Cerebellar cortex (tissue), 1 donor: ENCODE data around the gene ZFP91.

ENCODE experiments used
- DNase-seq: peaks from one replicate; pipeline ENCODE4 v3.0.0-alpha.2; 2015; ENCODE audit warnings: low spot score

ZFP91 gene

GRCh38 chr11:58586998-58587397, 8.1 kb downstream of the ZFP91 start:
- no peak for DNase-seq

DNA sequence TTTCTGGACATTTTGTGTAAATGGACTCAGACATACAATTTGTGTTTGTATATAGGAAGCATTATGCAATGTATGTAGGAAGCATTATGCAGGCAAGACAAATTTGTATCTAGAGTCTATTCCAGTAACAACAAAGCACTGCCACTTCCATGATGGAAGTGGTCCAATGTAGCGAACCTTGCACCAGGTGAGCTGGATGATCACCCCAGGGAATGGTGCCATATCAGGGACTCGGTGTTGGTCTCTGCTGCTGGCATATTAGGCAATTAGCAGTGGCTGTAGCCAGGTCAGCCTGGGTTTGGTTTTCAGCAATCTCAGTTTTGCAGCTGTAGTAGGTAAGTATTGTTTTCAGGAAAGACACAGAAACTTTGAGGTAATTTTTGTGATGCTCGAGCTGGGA, 12.8 kb downstream of the ZFP91 start:
- DNase-seq: no peak

DNA sequence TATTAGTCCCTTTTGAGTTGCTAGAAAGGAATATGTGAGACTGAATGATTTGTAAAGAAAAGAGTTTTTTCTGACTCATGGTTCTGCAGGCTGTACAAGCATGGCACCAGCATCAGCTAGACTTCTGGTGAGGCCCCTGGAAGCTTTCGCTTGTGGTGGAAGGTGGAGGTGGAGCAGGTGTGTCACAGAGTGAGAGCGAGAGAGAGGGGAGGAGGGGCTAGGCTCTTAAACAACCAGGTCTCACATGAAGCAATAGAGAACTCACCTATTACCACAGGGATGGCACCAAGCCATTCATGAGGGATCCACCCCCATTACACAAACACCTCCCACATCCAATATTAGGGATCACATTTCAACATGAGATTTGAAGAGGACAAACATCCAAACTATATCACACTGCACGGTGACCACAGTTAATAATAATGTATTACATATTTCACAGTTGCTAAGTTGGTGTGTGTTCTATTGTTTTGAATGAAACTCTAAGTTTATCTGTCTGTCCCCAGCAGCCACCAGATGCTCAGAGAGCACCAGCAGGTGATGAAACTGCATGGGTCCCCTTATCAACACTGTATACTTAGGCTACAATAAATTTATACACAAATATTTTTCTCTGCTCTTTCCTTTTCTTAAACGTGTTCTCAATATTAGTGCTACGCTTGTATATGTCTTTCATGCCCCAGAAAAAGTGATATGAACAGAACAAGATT, 14.1 kb downstream of the ZFP91 start:
- no peak for DNase-seq

DNA sequence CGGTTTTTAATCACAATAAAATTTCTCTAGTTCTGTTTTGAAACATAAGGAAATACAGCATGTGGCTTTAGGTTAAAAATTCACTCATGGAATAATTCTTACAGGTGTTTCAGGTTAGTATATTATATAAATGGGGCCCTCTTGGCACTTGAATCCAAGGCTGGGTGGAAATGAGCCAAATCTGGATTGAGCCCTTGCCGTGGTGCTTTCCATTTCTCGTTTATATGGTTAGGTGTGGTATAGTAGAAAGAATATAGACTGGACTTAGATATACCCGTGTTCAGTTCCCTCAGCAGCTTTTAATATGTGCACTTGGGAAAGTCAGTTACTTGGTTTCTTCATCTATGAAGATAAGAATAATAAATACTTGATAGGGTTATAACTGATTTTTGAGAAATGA, 16.0 kb downstream of the ZFP91 start:
- DNase-seq: no peak

GRCh38 chr11:58596621-58597020, 17.8 kb downstream of the ZFP91 start:
- no peak for DNase-seq

DNA sequence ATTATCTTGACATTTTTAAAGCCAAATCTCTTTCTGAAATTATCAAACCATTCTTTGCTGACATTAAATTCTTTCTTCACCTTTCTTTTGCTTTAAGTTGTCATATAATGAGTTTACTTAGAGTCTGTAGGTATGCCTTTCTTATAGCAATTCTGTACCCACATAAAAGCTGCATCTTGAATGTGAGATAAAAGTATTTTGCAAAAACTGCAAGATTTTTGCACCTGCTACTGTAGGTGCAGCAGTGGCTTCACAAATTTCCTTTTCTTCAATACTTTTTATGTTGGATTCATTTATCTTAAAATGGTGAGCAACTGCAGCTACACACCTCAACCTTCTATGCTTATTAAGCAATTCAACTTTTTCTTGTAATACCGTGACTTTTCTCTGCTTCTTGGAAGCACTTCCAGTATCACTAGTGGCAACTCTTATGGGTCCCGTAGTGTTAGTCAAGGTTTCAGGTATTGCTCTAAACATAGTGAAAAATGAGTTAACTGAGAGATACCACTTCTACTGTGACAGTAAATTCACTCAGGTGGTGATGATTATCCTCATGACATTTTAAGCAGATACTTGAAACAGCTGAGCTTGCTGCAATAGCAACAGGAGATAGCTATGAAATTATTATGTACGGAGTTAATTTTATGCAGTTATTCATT, 18.8 kb downstream of the ZFP91 start:
- no peak for DNase-seq

DNA sequence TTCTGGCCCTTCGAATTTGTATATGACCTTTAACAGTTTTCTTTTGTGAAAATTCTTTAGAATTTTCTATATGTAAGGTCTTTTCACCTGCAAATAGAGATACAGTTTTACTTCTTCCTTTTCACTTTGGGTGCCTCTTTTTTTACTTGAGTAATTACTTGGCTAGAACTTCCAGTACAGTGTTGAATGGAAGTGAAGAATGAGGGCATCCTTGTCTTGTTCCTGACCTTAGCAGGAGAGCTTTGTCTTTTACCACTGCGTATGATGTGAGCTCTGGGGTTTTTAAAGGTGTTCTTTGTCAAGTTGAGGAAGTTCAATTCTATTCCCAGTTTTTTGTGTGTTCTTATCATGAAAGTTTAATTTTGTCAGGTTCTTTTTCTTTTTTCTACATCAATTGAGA, 21.6 kb downstream of the ZFP91 start:
- no peak for DNase-seq

DNA sequence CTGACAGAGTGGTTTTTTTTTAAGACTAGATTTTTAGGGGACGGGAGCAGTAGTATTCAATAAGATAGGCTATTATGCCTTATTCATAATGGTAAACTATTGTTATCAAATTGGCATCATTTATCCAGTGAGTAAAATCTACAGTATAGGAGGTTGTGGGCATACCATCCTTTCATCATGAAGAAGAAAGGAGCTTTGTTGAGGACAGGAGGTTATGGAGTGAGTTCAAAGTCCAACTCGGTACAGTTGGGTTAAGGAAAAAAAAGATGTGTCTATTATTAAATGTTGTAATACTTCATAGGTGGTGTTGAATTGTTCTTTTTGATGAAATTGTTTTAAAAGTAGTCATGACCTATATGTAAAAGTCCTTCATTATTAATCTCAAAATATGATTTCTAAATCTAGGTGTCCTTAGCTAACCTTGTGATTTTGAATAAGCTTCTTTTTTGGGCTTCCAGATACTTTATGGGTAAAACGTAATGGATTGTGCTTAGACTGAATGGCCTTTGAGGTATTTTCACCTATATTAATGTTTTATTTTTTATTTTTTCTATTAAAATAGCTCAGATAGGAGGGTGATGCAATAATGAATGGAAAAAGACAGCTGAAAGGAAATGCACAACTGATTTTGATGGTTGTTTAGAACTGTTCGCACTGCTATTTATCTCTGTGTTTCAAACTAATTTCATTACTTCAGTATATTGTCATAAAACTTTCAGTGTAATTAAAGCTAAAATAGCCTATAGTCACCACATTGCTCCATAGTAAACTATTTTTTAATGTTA, 28.3 kb downstream of the ZFP91 start:
- DNase-seq: no peak

- DNase-seq: no peak
Measured at GRCh38 chr11:58608331-58608730, 29.5 kb downstream of the ZFP91 start.

- DNase-seq: no peak
Measured at GRCh38 chr11:58609723-58610122, 30.9 kb downstream of the ZFP91 start.

GRCh38 chr11:58613228-58613627, 34.4 kb downstream of the ZFP91 start:
- DNase-seq: no peak

- DNase-seq: no peak
Measured at GRCh38 chr11:58615559-58615958, 36.7 kb downstream of the ZFP91 start.

DNA sequence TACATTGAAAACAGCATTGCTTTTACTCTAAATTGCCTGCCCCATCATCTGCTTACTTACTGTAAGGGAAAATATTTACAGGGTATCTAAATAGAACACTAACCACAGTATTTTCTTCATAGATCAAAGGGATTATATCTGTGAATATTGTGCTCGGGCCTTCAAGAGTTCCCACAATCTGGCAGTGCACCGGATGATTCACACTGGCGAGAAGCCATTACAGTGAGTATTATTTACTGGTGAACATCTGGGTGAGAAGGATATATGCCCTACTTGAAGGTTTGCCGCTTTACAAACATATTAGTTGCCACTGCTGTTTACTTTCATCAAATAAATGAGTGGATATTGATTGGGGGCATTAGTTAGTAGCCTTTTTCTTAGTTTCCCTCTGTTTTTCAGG, 37.7 kb downstream of the ZFP91 start:
- no peak for DNase-seq

GRCh38 chr11:58617976-58618557, 39.2 kb downstream of the ZFP91 start:
- DNase-seq: peak; percentile 19

DNA sequence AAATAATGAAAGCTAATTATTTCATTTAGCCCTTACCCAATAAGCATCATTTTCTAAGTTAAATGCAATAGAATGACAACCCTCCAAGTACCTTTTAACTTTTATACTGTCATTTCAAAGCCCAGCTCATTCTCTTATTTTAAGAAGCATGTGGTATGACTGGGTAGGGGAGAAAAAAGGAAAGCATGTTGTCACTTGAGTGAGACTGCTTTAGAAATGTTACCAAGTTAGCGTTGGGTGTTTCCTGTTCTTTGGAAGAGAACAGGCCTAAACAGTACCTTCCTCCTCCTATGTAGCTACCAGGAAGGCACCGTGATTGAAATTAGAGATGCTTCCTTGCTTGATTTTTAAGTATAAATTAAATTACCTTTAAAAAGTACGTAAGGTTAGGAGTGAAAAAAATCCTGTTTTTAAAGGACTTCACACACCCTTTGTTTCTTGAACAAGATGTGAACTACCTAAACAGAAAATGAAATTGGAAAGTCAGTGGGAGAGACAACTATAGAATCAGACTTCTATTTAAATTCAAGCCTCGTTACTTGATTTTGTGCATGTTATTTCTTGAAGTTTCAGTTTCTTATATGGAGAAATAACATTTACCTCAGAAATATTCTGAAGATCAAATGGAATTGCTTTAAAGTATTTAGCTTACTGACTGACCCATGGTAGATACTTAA, 42.9 kb downstream of the ZFP91 start:
- DNase-seq: no peak

- no peak for DNase-seq
Measured at GRCh38 chr11:58622344-58622743, 43.5 kb downstream of the ZFP91 start, which contains the start of gene CNTF. Gene CNTF, plus strand, starts transcription at chr11:58622665. Its CDS starts 88 bp downstream, at chr11:58622753.

GRCh38 chr11:58625086-58625485, 46.2 kb downstream of the ZFP91 start:
- DNase-seq: no peak

DNA sequence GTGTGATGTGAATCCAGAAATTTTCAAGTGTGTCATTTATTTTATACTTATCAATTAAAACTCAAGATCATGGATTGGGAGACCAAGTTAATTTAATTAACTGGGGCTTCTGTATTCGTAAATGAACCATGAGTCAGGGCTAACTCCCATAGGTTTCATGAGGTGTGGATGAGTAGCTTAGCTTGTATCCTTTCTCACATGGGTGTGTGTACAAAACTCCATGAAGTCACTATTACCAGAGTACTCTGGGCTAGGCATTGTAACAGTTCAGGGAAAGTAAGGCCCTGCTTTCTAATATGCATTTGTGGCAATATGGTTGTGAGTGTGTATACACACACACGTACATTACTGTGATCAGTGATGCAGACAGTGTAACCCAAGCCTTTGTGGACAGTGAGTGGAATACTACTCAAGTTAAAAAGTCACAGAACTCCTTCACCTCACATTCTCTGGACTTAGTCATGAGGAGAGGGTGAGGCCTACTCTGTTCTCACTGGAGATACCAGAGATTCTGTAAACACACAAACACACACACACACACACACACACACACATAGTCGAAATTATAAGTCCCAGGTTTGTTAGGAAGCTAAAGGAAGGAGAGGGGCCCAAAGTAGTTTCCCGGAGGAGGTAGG, 47.1 kb downstream of the ZFP91 start:
- DNase-seq: no peak

DNA sequence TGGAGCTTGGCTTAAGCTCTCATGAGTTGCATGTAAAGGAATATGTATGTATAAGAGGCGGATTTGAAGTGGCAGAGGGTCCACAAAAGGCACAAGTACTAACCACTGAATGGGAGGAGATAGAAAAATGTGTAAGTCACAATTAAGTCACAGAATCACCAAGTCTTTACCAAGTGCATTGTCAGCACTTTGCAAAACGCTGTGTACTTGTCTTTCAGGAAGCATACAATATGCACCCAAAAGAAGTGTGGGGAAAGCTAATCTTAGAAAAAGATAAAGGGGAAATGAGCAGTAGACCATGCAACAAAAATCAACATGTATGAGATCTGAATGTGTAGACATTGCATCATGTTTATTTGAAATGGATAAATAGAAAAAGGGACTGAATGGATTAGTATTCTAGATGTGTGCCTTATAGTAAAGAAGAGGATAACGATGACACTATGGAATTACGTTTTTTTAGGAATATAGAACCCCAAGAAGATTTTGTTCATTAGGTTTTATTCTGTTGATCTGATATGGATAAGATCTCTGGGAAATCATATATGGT, 48.1 kb downstream of the ZFP91 start:
- DNase-seq: no peak

GRCh38 chr11:58628446-58628845, 49.6 kb downstream of the ZFP91 start:
- peak; percentile 16 for DNase-seq

GRCh38 chr11:58629857-58630256, 51.0 kb downstream of the ZFP91 start:
- peak; percentile 60 for DNase-seq
